HepG2 (cell line): ENCODE results near the gene LAMC1. TPM values are rescaled to one million over a fixed set of nuclear protein-coding genes. Genes with fewer than 3 reads are reported as not detected.

Experiments
- ATAC-seq: fragments of 200-7000 bp; cut with Tn5 transposase; 3 replicates; pipeline ENCODE4 v1.9.1; 2020; ENCODE audit warnings: mild to moderate bottlenecking, moderate library complexity
- BruUV-seq: library from RNA; stranded (reverse); fragments of 400-500 nt; replicated peaks from 2 replicates; lab custom pipeline; 2021; lab: Mats Ljungman, UMichigan
- CTCF ChIA-PET: fragments of 300-600 bp; formaldehyde crosslinking; extraction: SDS; loops from one replicate; lab custom pipeline; 2021; ENCODE audit warnings: low total read pairs, inconsistent platforms, low intra/inter-chr PET ratio; lab: Yijun Ruan, JAX
- POLR2A ChIA-PET: fragments of 350-600 bp; sonication (Branson Sonifier 250); formaldehyde crosslinking; loops from one replicate; lab custom pipeline; 2020; ENCODE audit warnings: antibody characterized with exemption, inconsistent platforms; lab: Yijun Ruan, JAX
- DNase-seq: peaks from one replicate; pipeline ENCODE4 v3.0.0-alpha.2; 2015; ENCODE audit warnings: low spot score
- FAIRE-seq: peaks from 3 replicates; lab custom pipeline; 2011; peaks lifted over from hg19 to GRCh38; lab: Jason Lieb, UNC
- H2AFZ ChIP-seq: one replicate; pipeline ENCODE4 v1.6.1; 2011; ENCODE audit warnings: low read length, inconsistent platforms
- H3K27ac ChIP-seq: fragments of 300-600 bp; 3 replicates; pipeline ENCODE4 v1.8.0; 2011; ENCODE audit warnings: mixed run types, mild to moderate bottlenecking, mixed read lengths, low read length, inconsistent platforms; ENCODE audit not compliant: insufficient read depth; ENCODE audit errors: extremely low read length
- H3K27me3 ChIP-seq, 2 experiments: fragments of 200-600 bp in 1 of 2; 2 replicates in 1 of 2; 3 replicates in 1 of 2; pipeline versions ENCODE4 v1.6.0 to v1.8.0; 2011; ENCODE audit warnings: low read length in 2 of 2, mild to moderate bottlenecking in 2 of 2, moderate library complexity in 2 of 2, inconsistent platforms in 1 of 2; ENCODE audit not compliant: insufficient read depth in 2 of 2, control insufficient read depth in 1 of 2
- H3K36me3 ChIP-seq, 2 experiments: fragments of 200-600 bp in 1 of 2; replicated peaks in 1 of 2; 2 replicates in 1 of 2; 3 replicates in 1 of 2; pipeline versions ENCODE4 v1.5.1 to v1.8.0; 2011; ENCODE audit warnings: low read length in 2 of 2, inconsistent platforms in 1 of 2; ENCODE audit not compliant: insufficient read depth in 2 of 2, control insufficient read depth in 1 of 2
- H3K4me1 ChIP-seq: 2 replicates; pipeline ENCODE4 v1.5.1; 2012; ENCODE audit warnings: low read length, inconsistent platforms; ENCODE audit not compliant: insufficient read depth
- H3K4me2 ChIP-seq: 2 replicates; pipeline ENCODE4 v1.6.0; 2011; ENCODE audit warnings: low read depth, low read length, inconsistent platforms
- H3K4me3 ChIP-seq, 3 experiments: fragments of 200-600 bp in 1 of 3; sonication (generic), shearing (Covaris generic) in 1 of 3; replicated peaks in 1 of 3; 2 replicates each; pipeline ENCODE4 v1.5.1; 2011 to 2016; ENCODE audit warnings: low read length in 3 of 3, inconsistent platforms in 2 of 3, low read depth in 2 of 3, mild to moderate bottlenecking in 2 of 3, control low read depth in 1 of 3, mixed read lengths in 1 of 3; ENCODE audit not compliant: insufficient read depth in 1 of 3
- H3K79me2 ChIP-seq: one replicate; pipeline ENCODE4 v1.6.1; 2011; ENCODE audit warnings: low read length, inconsistent platforms; ENCODE audit not compliant: insufficient read depth
- H3K9ac ChIP-seq: 2 replicates; pipeline ENCODE4 v1.6.0; 2011; ENCODE audit warnings: mild to moderate bottlenecking, low read depth, low read length, inconsistent platforms; ENCODE audit not compliant: insufficient read depth
- H3K9me3 ChIP-seq: 2 replicates; pipeline ENCODE4 v1.5.1; 2012; ENCODE audit warnings: mild to moderate bottlenecking, low read length
- H4K20me1 ChIP-seq: 2 replicates; pipeline ENCODE4 v1.6.0; 2011; ENCODE audit warnings: inconsistent platforms, mild to moderate bottlenecking, low read length, moderate library complexity; ENCODE audit not compliant: insufficient read depth
- CEBPB ChIP-seq: IDR thresholded peaks from 2 replicates; pipeline ENCODE4 v1.6.1; 2011; ENCODE audit warnings: low read depth, low read length, improper control_type of control experiment, borderline replicate concordance
- HOXA5 ChIP-seq: sonication (generic); formaldehyde crosslinking; IDR thresholded peaks from 2 replicates; pipeline ENCODE4 v1.4.0; 2020; ENCODE audit warnings: missing genetic modification reagents
- IKZF4 ChIP-seq: sonication (generic); formaldehyde crosslinking; IDR thresholded peaks from 2 replicates; pipeline ENCODE4 v1.5.1; 2020; ENCODE audit warnings: borderline replicate concordance, mild to moderate bottlenecking, low read depth, missing genetic modification reagents; ENCODE audit errors: not compliant biosample characterization
- KDM6A ChIP-seq: IDR thresholded peaks from 2 replicates; pipeline ENCODE4 v1.6.1; 2016; ENCODE audit warnings: low read depth
- MEF2D ChIP-seq: sonication (generic); formaldehyde crosslinking; IDR thresholded peaks from 2 replicates; pipeline ENCODE4 v1.5.1; 2020; ENCODE audit warnings: mild to moderate bottlenecking, missing genetic modification reagents
- PAWR ChIP-seq: sonication (generic); formaldehyde crosslinking; IDR thresholded peaks from 2 replicates; pipeline ENCODE4 v1.4.0; 2020; ENCODE audit warnings: missing genetic modification reagents, mild to moderate bottlenecking, borderline replicate concordance
- REL ChIP-seq: sonication (generic); formaldehyde crosslinking; conservative IDR thresholded peaks from 2 replicates; pipeline ENCODE4 v1.8.0; 2022; ENCODE audit warnings: mild to moderate bottlenecking, missing genetic modification reagents, moderate library complexity
- SNAPC2 ChIP-seq: sonication (generic); formaldehyde crosslinking; IDR thresholded peaks from 2 replicates; pipeline ENCODE4 v1.8.1; 2022; ENCODE audit warnings: mild to moderate bottlenecking, missing genetic modification reagents
- ZNF263 ChIP-seq: sonication (generic); formaldehyde crosslinking; IDR thresholded peaks from 2 replicates; pipeline ENCODE4 v1.4.0; 2020; ENCODE audit warnings: missing genetic modification reagents
- ZNF547 ChIP-seq: sonication (generic); formaldehyde crosslinking; IDR thresholded peaks from 2 replicates; pipeline ENCODE4 v1.5.1; 2020; ENCODE audit warnings: mild to moderate bottlenecking, missing genetic modification reagents
- whole genome bisulfite sequencing: methylation state at CpG from one replicate; pipeline ENCODE4 v1.1.6; 2017; ENCODE audit warnings: low lambda C conversion rate; 5-methylcytosine and 5-hydroxymethylcytosine counted together
- in situ Hi-C: cut with HindIII; loops from 2 replicates; pipeline ENCODE4 v1.10.0; 2017; ENCODE audit warnings: low pct_unique_long_range_greater_than_20kb; ENCODE audit not compliant: extremely low pct_ligation_motif_present
- intact Hi-C: fragments of 100-400 bp; cut with micrococcal nuclease; formaldehyde crosslinking; loops from one replicate; pipeline ENCODE4 v1.10.0; 2022; ENCODE audit not compliant: unreplicated experiment
- polyA plus RNA-seq, 8 experiments: library from polyadenylated mRNA; depleted of rRNA in 3 of 8; stranded (reverse) in 7 of 8; unstranded in 1 of 8; fragments of >200 nt; fragmentation: Illumina TruSeq in 4 of 8; extraction: Trizol in 4 of 8; gene quantifications; 2 replicates each; pipeline versions ENCODE4 v1.2.1 to v1.2.3, GENCODE V29; 2011 to 2016; ENCODE audit warnings: low read depth in 4 of 8, missing spikeins in 1 of 8, mixed read lengths in 1 of 8; ENCODE audit not compliant: insufficient read depth in 1 of 8
- total RNA-seq, 5 experiments: library from RNA; depleted of rRNA; stranded (reverse); fragments of >200 nt; fragmentation: Illumina TruSeq; extraction: Trizol; gene quantifications; 2 replicates each; pipeline ENCODE4 v1.2.3, GENCODE V29; 2016; ENCODE audit warnings: low read depth in 1 of 5
- TF ChIP-seq, protein P1 (sequence below): sonication (generic); formaldehyde crosslinking; conservative IDR thresholded peaks from 2 replicates; pipeline ENCODE4 v1.8.0; 2022; ENCODE audit warnings: mild to moderate bottlenecking, moderate library complexity, missing genetic modification reagents
- TF ChIP-seq, protein P2 (sequence below): sonication (generic); formaldehyde crosslinking; IDR thresholded peaks from 2 replicates; pipeline ENCODE4 v1.5.1; 2020; ENCODE audit warnings: missing genetic modification reagents, mild to moderate bottlenecking, borderline replicate concordance
- TF ChIP-seq, protein P3 (sequence below): sonication (generic); formaldehyde crosslinking; IDR thresholded peaks from 2 replicates; pipeline ENCODE4 v1.8.0; 2022; ENCODE audit warnings: missing genetic modification reagents, mild to moderate bottlenecking, moderate library complexity, borderline replicate concordance

The LAMC1 gene
- total and polyA plus RNA-seq, 2 of the 13 experiments (the other 11 are each of a cell fraction or from before 2014, with no cell fraction given) = 58.5 to 137 TPM

DNA sequence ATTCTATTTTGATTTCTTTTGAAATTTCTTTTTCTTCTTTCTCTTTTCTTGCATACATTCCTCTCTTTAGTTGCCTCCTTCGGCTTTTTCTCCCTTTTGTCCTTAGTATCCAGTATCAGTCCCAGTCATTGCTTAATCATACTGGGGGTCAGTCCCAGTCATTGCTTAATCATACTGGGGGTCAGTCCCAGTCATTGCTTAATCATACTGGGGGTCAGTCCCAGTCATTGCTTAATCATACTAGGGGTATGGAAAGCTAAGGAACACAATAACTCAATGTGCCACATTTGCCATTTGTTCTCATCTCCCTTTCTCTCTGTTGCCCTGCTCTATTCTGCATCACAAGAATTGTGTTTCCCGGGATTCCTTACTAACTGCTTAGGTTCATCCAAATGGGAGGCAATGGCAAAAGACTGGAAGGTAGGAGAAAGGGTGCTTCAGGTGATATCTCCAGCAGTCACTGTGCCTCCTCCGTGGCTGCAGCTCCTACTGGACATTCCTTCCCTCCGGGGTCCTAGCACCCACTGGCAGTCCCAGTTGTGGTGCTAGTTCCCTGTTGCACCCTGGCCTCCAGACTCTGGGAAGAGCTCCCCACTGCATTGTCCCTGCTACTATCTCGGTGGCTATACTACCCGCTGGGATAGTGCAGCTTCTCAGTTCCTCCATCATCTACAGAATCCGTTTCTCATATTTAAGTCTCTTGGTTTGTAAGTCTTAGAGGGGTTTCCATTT lies 32.6 kb upstream of the LAMC1 start:
- Histone ChIP-seq H4K20me1 (no peaks in the 10 kb centered on the region), H3K9ac (no peak overlapping the region), H3K4me2 (no peak overlapping the region), H3K27me3 (no peaks in the 10 kb centered on the region), H3K4me3 (no peak overlapping the region), H3K9me3 (no peaks in the 10 kb centered on the region), H3K27ac (no peak overlapping the region), H3K36me3 (no peaks in the 10 kb centered on the region), H3K4me1 (no peaks in the 10 kb centered on the region), H3K79me2 (no peaks in the 10 kb centered on the region), H2AFZ (no peak overlapping the region)
- no TSS peak for BruUV-seq
- in situ Hi-C loops (no loop called here), intact Hi-C loops (no loop called here)
- DNase-seq (no peak), ATAC-seq (no peak), FAIRE-seq (no peak)
- CTCF ChIA-PET = no interaction called here
- 22% methylated on average over 7 of the region's 7 CpGs for WGBS
- POLR2A ChIA-PET = no interaction called here
- no peak for TF ChIP-seq SNAPC2
- peak; percentile 67 for TF ChIP-seq CEBPB

DNA sequence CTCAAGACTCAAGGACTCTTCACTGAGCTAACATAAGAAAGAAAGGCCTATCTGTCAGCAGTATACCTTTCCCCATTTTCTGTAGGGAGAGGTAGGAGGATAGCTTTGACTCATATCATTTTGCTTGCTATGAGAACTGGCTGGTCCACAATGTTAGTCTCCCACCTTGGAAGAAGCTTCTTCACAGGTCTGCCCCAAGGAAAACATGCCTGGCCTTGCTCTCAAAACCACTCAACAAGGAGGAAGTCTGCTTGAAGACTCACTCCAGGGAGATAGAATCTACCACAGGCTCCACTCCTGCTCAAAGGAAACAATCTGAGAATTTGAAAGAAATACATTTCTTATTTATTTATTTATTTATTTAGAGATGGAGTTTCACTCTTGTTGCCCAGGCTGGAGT lies 29.5 kb upstream of the LAMC1 start:
- POLR2A ChIA-PET = no interaction called here
- intact Hi-C loops = no loop called here

More for the DNA sequence above, 29.5 kb upstream of the LAMC1 start:
- BruUV-seq = no TSS peak
- no peak for ATAC-seq
- H3K27ac ChIP-seq = no peak overlapping the region
- H3K4me3 ChIP-seq = no peak overlapping the region
- no peak overlapping the region for H2AFZ ChIP-seq
- FAIRE-seq = no peak
- H3K79me2 ChIP-seq = no peaks in the 10 kb centered on the region
- DNase-seq = no peak
- no peaks in the 10 kb centered on the region for H4K20me1 ChIP-seq
- no peaks in the 10 kb centered on the region for H3K4me1 ChIP-seq
- no peaks in the 10 kb centered on the region for H3K27me3 ChIP-seq
- no peaks in the 10 kb centered on the region for H3K9me3 ChIP-seq
- TF ChIP-seq, protein P1, sequence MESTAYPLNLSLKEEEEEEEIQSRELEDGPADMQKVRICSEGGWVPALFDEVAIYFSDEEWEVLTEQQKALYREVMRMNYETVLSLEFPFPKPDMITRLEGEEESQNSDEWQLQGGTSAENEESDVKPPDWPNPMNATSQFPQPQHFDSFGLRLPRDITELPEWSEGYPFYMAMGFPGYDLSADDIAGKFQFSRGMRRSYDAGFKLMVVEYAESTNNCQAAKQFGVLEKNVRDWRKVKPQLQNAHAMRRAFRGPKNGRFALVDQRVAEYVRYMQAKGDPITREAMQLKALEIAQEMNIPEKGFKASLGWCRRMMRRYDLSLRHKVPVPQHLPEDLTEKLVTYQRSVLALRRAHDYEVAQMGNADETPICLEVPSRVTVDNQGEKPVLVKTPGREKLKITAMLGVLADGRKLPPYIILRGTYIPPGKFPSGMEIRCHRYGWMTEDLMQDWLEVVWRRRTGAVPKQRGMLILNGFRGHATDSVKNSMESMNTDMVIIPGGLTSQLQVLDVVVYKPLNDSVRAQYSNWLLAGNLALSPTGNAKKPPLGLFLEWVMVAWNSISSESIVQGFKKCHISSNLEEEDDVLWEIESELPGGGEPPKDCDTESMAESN (CRISPR knock-in tag) = no peak
- TF ChIP-seq MEF2D (CRISPR knock-in tag) (no peak), ZNF263 (CRISPR knock-in tag) (no peak), IKZF4 (CRISPR knock-in tag) (no peak), REL (CRISPR knock-in tag) (no peak), KDM6A (CRISPR knock-in tag) (no peak), PAWR (CRISPR knock-in tag) (no peak), ZNF547 (CRISPR knock-in tag) (no peak), HOXA5 (CRISPR knock-in tag) (no peak)
- TF ChIP-seq, protein P2, sequence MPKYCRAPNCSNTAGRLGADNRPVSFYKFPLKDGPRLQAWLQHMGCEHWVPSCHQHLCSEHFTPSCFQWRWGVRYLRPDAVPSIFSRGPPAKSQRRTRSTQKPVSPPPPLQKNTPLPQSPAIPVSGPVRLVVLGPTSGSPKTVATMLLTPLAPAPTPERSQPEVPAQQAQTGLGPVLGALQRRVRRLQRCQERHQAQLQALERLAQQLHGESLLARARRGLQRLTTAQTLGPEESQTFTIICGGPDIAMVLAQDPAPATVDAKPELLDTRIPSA (CRISPR knock-in tag) = no peak
- TF ChIP-seq, protein P3, sequence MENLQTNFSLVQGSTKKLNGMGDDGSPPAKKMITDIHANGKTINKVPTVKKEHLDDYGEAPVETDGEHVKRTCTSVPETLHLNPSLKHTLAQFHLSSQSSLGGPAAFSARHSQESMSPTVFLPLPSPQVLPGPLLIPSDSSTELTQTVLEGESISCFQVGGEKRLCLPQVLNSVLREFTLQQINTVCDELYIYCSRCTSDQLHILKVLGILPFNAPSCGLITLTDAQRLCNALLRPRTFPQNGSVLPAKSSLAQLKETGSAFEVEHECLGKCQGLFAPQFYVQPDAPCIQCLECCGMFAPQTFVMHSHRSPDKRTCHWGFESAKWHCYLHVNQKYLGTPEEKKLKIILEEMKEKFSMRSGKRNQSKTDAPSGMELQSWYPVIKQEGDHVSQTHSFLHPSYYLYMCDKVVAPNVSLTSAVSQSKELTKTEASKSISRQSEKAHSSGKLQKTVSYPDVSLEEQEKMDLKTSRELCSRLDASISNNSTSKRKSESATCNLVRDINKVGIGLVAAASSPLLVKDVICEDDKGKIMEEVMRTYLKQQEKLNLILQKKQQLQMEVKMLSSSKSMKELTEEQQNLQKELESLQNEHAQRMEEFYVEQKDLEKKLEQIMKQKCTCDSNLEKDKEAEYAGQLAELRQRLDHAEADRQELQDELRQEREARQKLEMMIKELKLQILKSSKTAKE (CRISPR knock-in tag) = no peak
- no peak overlapping the region for H3K4me2 ChIP-seq
- in situ Hi-C loops = no loop called here
- no peaks in the 10 kb centered on the region for H3K36me3 ChIP-seq
- no peak overlapping the region for H3K9ac ChIP-seq
- CTCF ChIA-PET = no interaction called here
